CD4-positive, alpha-beta T cell (primary cell): ENCODE data around the gene PCDH19. TPM values are rescaled to one million over a fixed set of nuclear protein-coding genes. Genes with fewer than 3 reads are reported as not detected.

Experiments
- ATAC-seq: fragments of 200-7000 bp; cut with Tn5 transposase; one replicate; pipeline ENCODE4 v1.10.0; 2022; ENCODE audit warnings: mild to moderate bottlenecking; ENCODE audit not compliant: poor library complexity
- CTCF ChIA-PET: fragments of 350-600 bp; sonication (Branson Sonifier 250); formaldehyde crosslinking; loops from one replicate; lab custom pipeline; 2021; ENCODE audit warnings: antibody characterized with exemption, inconsistent platforms; lab: Charles Lee
- POLR2A ChIA-PET: fragments of 350-600 bp; sonication (Branson Sonifier 250); formaldehyde crosslinking; loops from one replicate; lab custom pipeline; 2021; ENCODE audit warnings: antibody characterized with exemption, inconsistent platforms; lab: Charles Lee
- DNase-seq, 14 experiments: peaks; one replicate each; pipeline ENCODE4 v3.0.0-alpha.2; 2013 to 2020; ENCODE audit warnings: mixed read lengths in 2 of 14
- H3K27ac ChIP-seq, 2 donors: one replicate each; pipeline versions ENCODE4 v1.5.1 to v1.7.0; 2013; ENCODE audit warnings: low read length in 2 of 2, low read depth in 1 of 2, mild to moderate bottlenecking in 1 of 2
- H3K27me3 ChIP-seq, 2 experiments: 1 replicate in 1 of 2; 2 replicates in 1 of 2; pipeline versions ENCODE4 v1.6.1 to v1.7.0; 2013; ENCODE audit warnings: low read length in 2 of 2, control low read depth in 1 of 2, mild to moderate bottlenecking in 1 of 2, moderate library complexity in 1 of 2; ENCODE audit not compliant: insufficient read depth in 2 of 2, control insufficient read depth in 1 of 2
- H3K36me3 ChIP-seq: one replicate; pipeline ENCODE4 v1.6.1; 2013; ENCODE audit warnings: low read length, control low read depth; ENCODE audit not compliant: insufficient read depth
- H3K4me1 ChIP-seq: one replicate; pipeline ENCODE4 v1.6.1; 2013; ENCODE audit warnings: low read length, control low read depth; ENCODE audit not compliant: insufficient read depth
- H3K4me3 ChIP-seq: one replicate; pipeline ENCODE4 v1.5.1; 2013; ENCODE audit warnings: mild to moderate bottlenecking, low read length, moderate library complexity
- H3K9me3 ChIP-seq, 2 experiments: 1 replicate in 1 of 2; 2 replicates in 1 of 2; pipeline versions ENCODE4 v1.6.1 to v1.7.0; 2013; ENCODE audit warnings: low read length in 2 of 2, mild to moderate bottlenecking in 2 of 2, control low read depth in 1 of 2, moderate library complexity in 1 of 2; ENCODE audit not compliant: control insufficient read depth in 1 of 2, insufficient read depth in 1 of 2
- H3K27ac Mint-ChIP-seq: one replicate; pipeline ENCODE4 v1.8.0; 2020; ENCODE audit warnings: mixed read lengths
- H3K27me3 Mint-ChIP-seq: one replicate; pipeline ENCODE4 v1.8.0; 2021; ENCODE audit warnings: mixed read lengths
- H3K36me3 Mint-ChIP-seq: one replicate; pipeline ENCODE4 v1.8.0; 2021; ENCODE audit warnings: low read depth, mixed read lengths
- H3K4me1 Mint-ChIP-seq: one replicate; pipeline ENCODE4 v1.8.0; 2021; ENCODE audit warnings: low read depth, mixed read lengths
- H3K4me3 Mint-ChIP-seq: one replicate; pipeline ENCODE4 v1.8.0; 2020; ENCODE audit warnings: mild to moderate bottlenecking, mixed read lengths
- H3K9me3 Mint-ChIP-seq: one replicate; pipeline ENCODE4 v1.8.0; 2020; ENCODE audit warnings: mixed read lengths
- intact Hi-C, 2 experiments: fragments of 100-400 bp; cut with DNase I in 1 of 2; cut with micrococcal nuclease in 1 of 2; formaldehyde crosslinking; loops; one replicate each; pipeline versions ENCODE4 v1.15.1 to v1.9.0; 2023 to 2025; cut with DNase I, micrococcal nuclease
- total RNA-seq, 174 experiments: library from RNA in 2 of 174; stranded (reverse) in 2 of 174; gene quantifications; one replicate each; pipeline ENCODE4 v1.2.3 and lab custom pipeline; 2021 to 2026
- TF ChIP-seq, protein P1 (sequence below): fragments of 200-600 bp; IDR thresholded peaks from one replicate; pipeline ENCODE4 v1.8.0; 2022; ENCODE audit warnings: antibody characterized with exemption, mild to moderate bottlenecking

Gene PCDH19
- total RNA-seq, 2 experiments from 2014 or later: 0.03 TPM; not detected in 1

DNA sequence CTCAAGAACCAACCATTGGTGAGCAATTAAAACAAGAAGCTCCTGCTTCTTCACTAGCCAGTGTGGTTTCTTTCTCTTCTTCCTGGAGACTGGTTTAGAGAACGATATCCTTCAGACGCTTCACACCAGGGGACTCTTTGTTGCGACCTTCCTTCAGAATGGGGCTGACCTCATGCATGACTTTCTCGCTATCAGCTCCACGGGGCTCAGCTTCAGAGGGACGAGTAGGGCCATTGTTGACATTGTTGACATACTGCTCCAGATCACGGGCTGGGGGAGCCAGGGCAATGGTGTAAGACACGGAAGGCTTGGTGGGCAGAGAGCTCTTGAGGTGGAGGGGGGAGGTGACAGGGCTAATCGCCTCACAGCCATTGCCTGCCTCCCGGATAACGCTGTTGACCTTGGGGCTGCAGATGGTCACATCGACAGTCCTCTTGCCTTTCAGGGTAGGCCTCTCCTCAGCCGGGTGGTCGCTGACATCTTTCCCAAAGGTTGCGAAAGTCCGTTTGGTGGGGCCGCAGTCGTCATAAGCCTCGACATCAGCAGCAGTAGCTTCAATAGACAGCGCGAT lies 113.8 kb downstream of the PCDH19 start:
- Histone ChIP-seq H3K27me3 (no peaks in the 10 kb centered on the region), H3K9me3 (no peaks in the 10 kb centered on the region), H3K36me3 (no peaks in the 10 kb centered on the region), H3K4me1 (no peaks in the 10 kb centered on the region), H3K4me3 (no peak overlapping the region), H3K27ac (no peak overlapping the region)
- H3K9me3 Mint-ChIP-seq: no peaks in the 10 kb centered on the region
- H3K27ac Mint-ChIP-seq: no peak overlapping the region
- POLR2A ChIA-PET: no interaction called here
- CTCF ChIA-PET: no interaction called here
- no peaks in the 10 kb centered on the region for H3K4me1 Mint-ChIP-seq
- H3K27me3 Mint-ChIP-seq: no peaks in the 10 kb centered on the region
- TF ChIP-seq, protein P1, sequence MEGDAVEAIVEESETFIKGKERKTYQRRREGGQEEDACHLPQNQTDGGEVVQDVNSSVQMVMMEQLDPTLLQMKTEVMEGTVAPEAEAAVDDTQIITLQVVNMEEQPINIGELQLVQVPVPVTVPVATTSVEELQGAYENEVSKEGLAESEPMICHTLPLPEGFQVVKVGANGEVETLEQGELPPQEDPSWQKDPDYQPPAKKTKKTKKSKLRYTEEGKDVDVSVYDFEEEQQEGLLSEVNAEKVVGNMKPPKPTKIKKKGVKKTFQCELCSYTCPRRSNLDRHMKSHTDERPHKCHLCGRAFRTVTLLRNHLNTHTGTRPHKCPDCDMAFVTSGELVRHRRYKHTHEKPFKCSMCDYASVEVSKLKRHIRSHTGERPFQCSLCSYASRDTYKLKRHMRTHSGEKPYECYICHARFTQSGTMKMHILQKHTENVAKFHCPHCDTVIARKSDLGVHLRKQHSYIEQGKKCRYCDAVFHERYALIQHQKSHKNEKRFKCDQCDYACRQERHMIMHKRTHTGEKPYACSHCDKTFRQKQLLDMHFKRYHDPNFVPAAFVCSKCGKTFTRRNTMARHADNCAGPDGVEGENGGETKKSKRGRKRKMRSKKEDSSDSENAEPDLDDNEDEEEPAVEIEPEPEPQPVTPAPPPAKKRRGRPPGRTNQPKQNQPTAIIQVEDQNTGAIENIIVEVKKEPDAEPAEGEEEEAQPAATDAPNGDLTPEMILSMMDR: no peak
- no peak for ATAC-seq
- no peak overlapping the region for H3K4me3 Mint-ChIP-seq
- intact Hi-C loops: no loop called here
- no peaks in the 10 kb centered on the region for H3K36me3 Mint-ChIP-seq
- no peak for DNase-seq

DNA sequence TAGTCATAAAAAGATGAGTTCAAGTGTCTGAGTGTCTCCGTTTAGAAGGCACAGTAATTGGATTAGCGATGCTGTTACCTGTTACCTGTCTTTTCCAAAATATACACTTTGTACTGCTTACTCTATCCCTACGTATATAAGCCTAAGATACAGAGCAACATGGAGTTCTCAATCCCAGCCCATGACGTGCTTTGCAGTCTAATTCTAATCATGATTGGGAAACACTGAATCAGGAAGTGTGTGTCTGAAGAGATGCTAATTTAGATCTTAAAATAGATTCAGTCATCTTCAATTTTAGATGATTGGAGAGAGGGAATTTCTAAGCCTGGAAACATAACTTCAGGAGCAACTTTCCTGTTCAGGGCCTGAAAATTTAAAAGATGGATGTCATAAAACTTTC lies 115.1 kb downstream of the PCDH19 start:
- intact Hi-C loops: no loop called here
- no peaks in the 10 kb centered on the region for H3K36me3 Mint-ChIP-seq
- no peaks in the 10 kb centered on the region for H3K4me1 Mint-ChIP-seq
- DNase-seq (no peak), ATAC-seq (no peak)
- no peak overlapping the region for H3K27ac ChIP-seq
- H3K9me3 ChIP-seq: no peaks in the 10 kb centered on the region
- H3K4me1 ChIP-seq: no peaks in the 10 kb centered on the region
- CTCF ChIA-PET: no interaction called here
- no peaks in the 10 kb centered on the region for H3K27me3 Mint-ChIP-seq
- H3K4me3 ChIP-seq: no peak overlapping the region
- no peaks in the 10 kb centered on the region for H3K27me3 ChIP-seq
- TF ChIP-seq, protein P1: no peak
- POLR2A ChIA-PET: no interaction called here
- no peak overlapping the region for H3K4me3 Mint-ChIP-seq
- no peak overlapping the region for H3K27ac Mint-ChIP-seq
- H3K9me3 Mint-ChIP-seq: no peaks in the 10 kb centered on the region
- no peaks in the 10 kb centered on the region for H3K36me3 ChIP-seq

DNA sequence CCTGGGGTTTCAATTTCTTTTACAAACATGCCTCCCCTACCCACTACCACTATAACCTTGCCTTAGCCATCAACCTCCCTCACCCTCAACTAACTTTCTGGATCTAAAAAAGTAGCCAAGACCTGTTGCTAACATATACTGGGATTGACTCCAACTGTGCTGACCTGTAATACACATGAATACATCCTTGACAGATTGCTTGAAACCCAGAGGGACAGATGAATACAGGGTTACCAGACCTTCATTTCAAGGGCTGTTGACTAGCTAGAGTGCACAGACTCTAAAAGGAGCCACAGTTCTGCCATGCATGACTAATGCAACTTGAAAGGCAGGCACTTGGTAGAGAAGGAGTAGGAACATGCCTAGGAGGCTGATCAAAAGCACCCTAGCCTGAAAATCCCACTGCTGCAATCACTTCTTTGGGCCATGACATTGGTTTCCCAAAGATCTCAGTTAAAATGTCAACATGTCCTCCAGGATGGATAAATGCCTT lies 121.0 kb downstream of the PCDH19 start:
- POLR2A ChIA-PET: no interaction called here
- H3K27me3 ChIP-seq: no peaks in the 10 kb centered on the region
- TF ChIP-seq, protein P1: no peak
- CTCF ChIA-PET: no interaction called here
- Mint-ChIP-seq H3K27me3 (no peaks in the 10 kb centered on the region), H3K27ac (no peak overlapping the region), H3K36me3 (no peaks in the 10 kb centered on the region), H3K4me3 (no peak overlapping the region), H3K4me1 (no peaks in the 10 kb centered on the region), H3K9me3 (no peaks in the 10 kb centered on the region)
- no peaks in the 10 kb centered on the region for H3K36me3 ChIP-seq
- intact Hi-C loops: no loop called here
- ATAC-seq: no peak
- no peaks in the 10 kb centered on the region for H3K4me1 ChIP-seq
- H3K9me3 ChIP-seq: no peaks in the 10 kb centered on the region
- no peak for DNase-seq
- H3K27ac ChIP-seq: no peak overlapping the region
- H3K4me3 ChIP-seq: no peak overlapping the region
